D721Med (cell line): ENCODE results near the gene IPO9.

ENCODE experiments used
- DNase-seq: peaks from one replicate; pipeline ENCODE4 v3.0.0; 2011; ENCODE audit warnings: low spot score; ENCODE audit not compliant: insufficient read length
- FAIRE-seq: peaks from 2 replicates; lab custom pipeline; 2011; peaks lifted over from hg19 to GRCh38; lab: Jason Lieb, UNC
- TF ChIP-seq, protein P1 (sequence below): IDR thresholded peaks from 2 replicates; pipeline ENCODE4 v1.5.1; 2012; ENCODE audit warnings: mild to moderate bottlenecking, control low read depth; ENCODE audit not compliant: insufficient read depth; ENCODE audit errors: missing control alignments

IPO9 gene

DNA sequence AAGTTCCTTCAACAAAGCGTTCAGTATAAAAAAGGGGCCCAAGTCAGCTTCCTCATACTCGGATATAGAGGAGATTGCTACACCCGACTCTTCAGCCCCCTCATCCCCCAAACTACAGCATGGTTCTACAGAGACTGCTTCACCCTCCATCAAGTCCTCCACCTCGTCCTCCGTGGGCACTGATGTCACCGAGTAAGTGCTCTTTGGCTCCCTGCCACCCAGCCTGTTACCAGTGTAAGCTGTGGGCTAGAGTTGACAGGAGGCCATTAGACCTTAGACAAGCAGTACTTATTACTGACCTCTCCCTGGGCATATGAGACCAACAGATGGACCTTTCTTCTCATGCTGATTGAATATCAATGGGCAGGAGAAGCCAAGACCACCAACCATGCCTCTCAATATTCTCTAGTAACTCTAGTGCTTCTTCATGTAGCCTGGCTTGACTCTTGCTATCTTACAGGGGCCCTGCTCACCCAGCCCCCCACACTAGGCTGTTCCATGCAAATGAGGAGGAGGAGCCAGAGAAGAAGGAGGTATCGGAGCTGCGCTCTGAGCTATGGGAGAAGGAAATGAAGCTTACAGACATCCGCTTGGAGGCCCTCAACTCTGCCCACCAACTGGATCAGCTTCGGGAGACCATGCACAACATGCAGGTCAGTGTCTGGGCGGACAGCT lies 20.9 kb upstream of the IPO9 start:
- no peak for FAIRE-seq
- DNase-seq, result no peak
- TF ChIP-seq, protein P1, sequence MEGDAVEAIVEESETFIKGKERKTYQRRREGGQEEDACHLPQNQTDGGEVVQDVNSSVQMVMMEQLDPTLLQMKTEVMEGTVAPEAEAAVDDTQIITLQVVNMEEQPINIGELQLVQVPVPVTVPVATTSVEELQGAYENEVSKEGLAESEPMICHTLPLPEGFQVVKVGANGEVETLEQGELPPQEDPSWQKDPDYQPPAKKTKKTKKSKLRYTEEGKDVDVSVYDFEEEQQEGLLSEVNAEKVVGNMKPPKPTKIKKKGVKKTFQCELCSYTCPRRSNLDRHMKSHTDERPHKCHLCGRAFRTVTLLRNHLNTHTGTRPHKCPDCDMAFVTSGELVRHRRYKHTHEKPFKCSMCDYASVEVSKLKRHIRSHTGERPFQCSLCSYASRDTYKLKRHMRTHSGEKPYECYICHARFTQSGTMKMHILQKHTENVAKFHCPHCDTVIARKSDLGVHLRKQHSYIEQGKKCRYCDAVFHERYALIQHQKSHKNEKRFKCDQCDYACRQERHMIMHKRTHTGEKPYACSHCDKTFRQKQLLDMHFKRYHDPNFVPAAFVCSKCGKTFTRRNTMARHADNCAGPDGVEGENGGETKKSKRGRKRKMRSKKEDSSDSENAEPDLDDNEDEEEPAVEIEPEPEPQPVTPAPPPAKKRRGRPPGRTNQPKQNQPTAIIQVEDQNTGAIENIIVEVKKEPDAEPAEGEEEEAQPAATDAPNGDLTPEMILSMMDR, result no peak

DNA sequence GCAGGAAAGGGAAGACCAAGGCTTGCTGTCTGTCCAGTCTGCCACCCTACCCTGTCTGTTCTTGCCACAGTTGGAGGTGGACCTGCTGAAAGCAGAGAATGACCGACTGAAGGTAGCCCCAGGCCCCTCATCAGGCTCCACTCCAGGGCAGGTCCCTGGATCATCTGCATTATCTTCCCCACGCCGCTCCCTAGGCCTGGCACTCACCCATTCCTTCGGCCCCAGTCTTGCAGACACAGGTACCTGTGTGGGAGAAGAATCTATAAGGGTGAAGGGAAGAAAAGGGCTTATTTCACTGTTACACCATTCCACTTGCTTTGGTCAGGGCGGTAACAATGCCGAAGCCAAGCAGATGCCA lies 20.3 kb upstream of the IPO9 start:
- FAIRE-seq (no peak), DNase-seq (no peak)
- TF ChIP-seq, protein P1, result no peak

DNA sequence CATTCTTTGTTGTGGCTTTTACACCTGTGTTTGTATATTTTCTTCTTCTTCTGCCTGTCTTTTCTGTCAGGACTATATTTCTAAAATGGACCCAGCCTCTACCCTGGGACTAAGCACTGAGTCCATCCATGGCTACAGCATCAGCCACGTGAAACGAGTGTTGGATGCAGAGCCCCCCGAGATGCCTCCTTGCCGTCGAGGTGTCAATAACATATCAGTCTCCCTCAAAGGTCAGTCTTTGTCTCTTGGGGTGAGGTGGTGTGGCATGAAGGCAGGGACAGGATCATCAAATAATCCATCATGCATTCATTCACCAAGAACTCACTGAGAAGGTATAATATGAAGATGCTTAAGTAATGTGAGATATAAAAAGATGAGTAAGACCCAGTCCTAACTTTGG lies 19.1 kb upstream of the IPO9 start:
- DNase-seq (no peak), FAIRE-seq (no peak)
- TF ChIP-seq, protein P1, result no peak

DNA sequence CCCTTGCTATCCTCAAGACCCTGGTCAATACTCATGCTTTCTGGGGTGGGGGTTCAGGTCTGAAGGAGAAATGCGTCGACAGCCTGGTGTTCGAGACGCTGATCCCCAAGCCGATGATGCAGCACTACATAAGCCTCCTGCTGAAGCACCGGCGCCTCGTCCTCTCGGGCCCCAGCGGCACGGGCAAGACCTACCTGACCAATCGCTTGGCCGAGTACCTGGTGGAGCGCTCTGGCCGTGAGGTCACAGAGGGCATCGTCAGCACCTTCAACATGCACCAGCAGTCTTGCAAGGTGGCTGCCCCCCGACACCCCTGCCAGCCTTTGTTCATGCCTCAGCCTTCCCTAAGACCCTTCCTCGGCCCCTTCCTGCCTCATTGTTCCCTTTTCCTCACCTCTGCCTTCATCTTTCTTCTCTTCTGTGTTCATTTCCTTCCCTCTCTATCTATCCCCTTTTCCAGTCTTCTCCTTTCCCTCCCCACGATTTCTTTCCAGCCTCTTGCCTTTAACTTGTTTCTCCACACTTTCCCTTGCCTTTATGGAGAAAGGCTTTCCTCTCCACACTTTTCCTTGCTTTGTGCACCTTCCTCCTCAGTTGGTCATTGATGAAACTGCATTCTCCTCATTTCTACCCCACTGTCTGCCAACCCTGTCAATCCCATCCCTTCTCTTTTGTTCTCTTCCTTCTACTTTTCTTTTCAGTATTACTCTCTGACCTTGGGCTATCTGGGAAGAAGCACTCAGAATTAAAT lies 18.3 kb upstream of the IPO9 start:
- FAIRE-seq, result no peak
- TF ChIP-seq, protein P1, result no peak
- no peak for DNase-seq

DNA sequence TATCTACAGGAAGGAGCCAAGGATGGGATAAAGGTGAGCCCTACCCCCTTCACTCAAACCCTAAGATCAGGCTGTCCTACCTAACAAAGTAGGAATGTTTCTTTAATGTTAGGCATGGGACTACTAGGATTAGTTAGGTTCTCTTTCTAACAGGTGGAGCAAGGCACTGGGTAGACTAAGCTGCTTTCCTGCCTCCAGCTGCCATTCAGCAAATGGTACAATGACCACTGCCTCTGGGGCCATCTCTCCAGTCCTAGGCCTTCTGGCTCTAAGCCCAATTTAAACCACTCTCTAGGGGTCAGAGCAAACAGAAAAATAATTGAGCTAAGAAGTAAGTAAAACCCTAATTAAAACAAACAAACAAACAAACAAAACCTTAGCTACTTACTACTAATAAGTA lies 15.7 kb upstream of the IPO9 start:
- FAIRE-seq, result no peak
- DNase-seq, result no peak
- TF ChIP-seq, protein P1, result no peak

DNA sequence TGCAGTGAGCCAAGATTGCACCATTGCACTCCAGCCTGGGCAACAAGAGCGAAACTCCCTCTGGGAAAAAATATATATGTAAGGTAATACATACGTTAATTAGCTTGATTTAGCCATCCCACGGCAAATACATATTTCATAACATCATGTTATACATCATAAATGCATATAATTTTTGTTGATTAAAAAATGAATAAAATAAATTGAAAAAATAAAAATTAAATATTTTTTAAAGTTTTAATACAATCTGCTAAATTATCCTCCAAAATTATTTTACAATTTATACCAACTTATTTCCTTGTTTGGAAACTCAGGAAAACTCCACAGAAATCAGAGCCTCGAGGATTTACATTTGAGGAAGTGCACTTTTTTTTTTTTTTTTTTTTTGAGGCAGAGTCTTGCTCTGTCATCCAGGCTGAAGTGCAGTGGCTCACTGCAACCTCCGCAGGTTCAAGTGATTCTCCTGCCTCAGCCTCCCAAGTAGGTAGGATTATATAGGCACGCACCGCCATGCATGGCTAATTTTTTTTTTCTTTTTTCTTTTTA lies 12.6 kb upstream of the IPO9 start:
- TF ChIP-seq, protein P1, result no peak
- DNase-seq, result no peak
- no peak for FAIRE-seq
